IMR-90 (cell line): ENCODE results near the gene MBD2. TPM values are rescaled to one million over a fixed set of nuclear protein-coding genes. Genes with fewer than 3 reads are reported as not detected.

Experiments used
- ATAC-seq: fragments of 200-7000 bp; cut with Tn5 transposase; 2 replicates; pipeline ENCODE4 v1.9.1; 2020; ENCODE audit warnings: low read depth, mild to moderate bottlenecking, moderate library complexity
- BruUV-seq: library from RNA; stranded (reverse); fragments of 400-500 nt; replicated peaks from 2 replicates; lab custom pipeline; 2021; lab: Mats Ljungman, UMichigan
- CTCF ChIA-PET: fragments of 300-600 bp; formaldehyde crosslinking; extraction: SDS; loops from one replicate; lab custom pipeline; 2021; ENCODE audit warnings: antibody characterized with exemption; lab: Yijun Ruan, JAX
- POLR2A ChIA-PET: fragments of 300-600 bp; sonication (Branson Sonifier 250); formaldehyde crosslinking; loops from one replicate; lab custom pipeline; 2022; ENCODE audit warnings: antibody characterized with exemption; ENCODE audit not compliant: unreplicated experiment; lab: Charles Lee
- DNase-seq: peaks from one replicate; pipeline ENCODE4 v3.0.0; 2013
- H2AFZ ChIP-seq: replicated peaks from 2 replicates; pipeline ENCODE3; 2013; ENCODE audit warnings: low read length, mild to moderate bottlenecking; ENCODE audit not compliant: poor library complexity
- H2AK5ac ChIP-seq: 2 replicates; pipeline ENCODE4 v1.6.1; 2013; ENCODE audit warnings: low read depth, low read length, inconsistent platforms
- H2AK9ac ChIP-seq: replicated peaks from 2 replicates; pipeline ENCODE3; 2013; ENCODE audit warnings: mild to moderate bottlenecking, low read depth, low read length, moderate library complexity; ENCODE audit not compliant: poor library complexity
- H2BK120ac ChIP-seq: 2 replicates; pipeline ENCODE4 v1.6.1; 2013; ENCODE audit warnings: low read depth, low read length, inconsistent platforms
- H2BK15ac ChIP-seq: 3 replicates; pipeline ENCODE4 v1.6.1; 2013; ENCODE audit warnings: low read depth, low read length, inconsistent platforms
- H2BK20ac ChIP-seq: 2 replicates; pipeline ENCODE4 v1.6.1; 2013; ENCODE audit warnings: low read depth, mild to moderate bottlenecking, inconsistent platforms, low read length, moderate library complexity
- H2BK5ac ChIP-seq: 2 replicates; pipeline ENCODE4 v1.6.1; 2013; ENCODE audit warnings: mild to moderate bottlenecking, low read depth, low read length, inconsistent platforms; ENCODE audit not compliant: poor library complexity, severe bottlenecking
- H3K14ac ChIP-seq: replicated peaks from 2 replicates; pipeline ENCODE4 v1.6.1; 2013; ENCODE audit warnings: low read depth, low read length, inconsistent platforms
- H3K18ac ChIP-seq: 2 replicates; pipeline ENCODE4 v1.6.1; 2013; ENCODE audit warnings: low read depth, low read length, control low read depth
- H3K23ac ChIP-seq: 2 replicates; pipeline ENCODE4 v1.6.1; 2013; ENCODE audit warnings: low read depth, low read length, inconsistent platforms
- H3K27ac ChIP-seq: 2 replicates; pipeline ENCODE4 v1.5.1; 2013; ENCODE audit warnings: mild to moderate bottlenecking, control low read depth, low read length; ENCODE audit not compliant: insufficient read depth
- H3K27me3 ChIP-seq: 2 replicates; pipeline ENCODE4 v1.6.1; 2013; ENCODE audit warnings: low read length; ENCODE audit not compliant: control insufficient read depth, insufficient read depth
- H3K36me3 ChIP-seq: 2 replicates; pipeline ENCODE4 v1.6.1; 2013; ENCODE audit warnings: low read length, mixed read lengths; ENCODE audit not compliant: control insufficient read depth, insufficient read depth
- H3K4ac ChIP-seq: 2 replicates; pipeline ENCODE4 v1.6.1; 2013; ENCODE audit warnings: low read depth, low read length, inconsistent platforms
- H3K4me1 ChIP-seq: 2 replicates; pipeline ENCODE4 v1.6.1; 2013; ENCODE audit warnings: low read length, mixed read lengths; ENCODE audit not compliant: control insufficient read depth, insufficient read depth
- H3K4me2 ChIP-seq: 2 replicates; pipeline ENCODE4 v1.6.1; 2013; ENCODE audit warnings: low read depth, mild to moderate bottlenecking, control low read depth, low read length, moderate library complexity
- H3K4me3 ChIP-seq: 2 replicates; pipeline ENCODE4 v1.5.1; 2013; ENCODE audit warnings: low read depth, mild to moderate bottlenecking, control low read depth, low read length, moderate library complexity; ENCODE audit not compliant: insufficient read depth
- H3K56ac ChIP-seq: 2 replicates; pipeline ENCODE4 v1.6.1; 2013; ENCODE audit warnings: low read length, inconsistent platforms; ENCODE audit not compliant: insufficient read depth; ENCODE audit errors: extremely low read depth
- H3K79me1 ChIP-seq, 2 experiments: 2 replicates each; pipeline ENCODE4 v1.6.1; 2013; ENCODE audit warnings: low read length in 2 of 2, inconsistent platforms in 1 of 2, low read depth in 1 of 2
- H3K9ac ChIP-seq: 2 replicates; pipeline ENCODE4 v1.6.1; 2013; ENCODE audit warnings: low read depth, low read length, control low read depth
- H3K9me1 ChIP-seq: 2 replicates; pipeline ENCODE4 v1.6.1; 2013; ENCODE audit warnings: low read length, inconsistent platforms; ENCODE audit not compliant: insufficient read depth
- H3K9me3 ChIP-seq: 2 replicates; pipeline ENCODE4 v1.6.1; 2013; ENCODE audit warnings: low read length; ENCODE audit not compliant: control insufficient read depth, insufficient read depth
- H4K20me1 ChIP-seq: 2 replicates; pipeline ENCODE4 v1.6.1; 2013; ENCODE audit warnings: low read length, inconsistent platforms; ENCODE audit not compliant: insufficient read depth
- H4K5ac ChIP-seq: 2 replicates; pipeline ENCODE4 v1.6.1; 2013; ENCODE audit warnings: mild to moderate bottlenecking, low read depth, low read length, control low read depth
- H4K8ac ChIP-seq, 2 experiments: 2 replicates each; pipeline ENCODE4 v1.6.1; 2013; ENCODE audit warnings: low read depth in 2 of 2, low read length in 2 of 2, control low read depth in 1 of 2, inconsistent platforms in 1 of 2
- H4K91ac ChIP-seq: 2 replicates; pipeline ENCODE4 v1.6.1; 2013; ENCODE audit warnings: low read depth, low read length, inconsistent platforms; ENCODE audit not compliant: insufficient read depth
- CEBPB ChIP-seq: IDR thresholded peaks from 2 replicates; pipeline ENCODE4 v1.6.1; 2012; ENCODE audit warnings: low read depth, low read length, improper control_type of control experiment
- CHD1 ChIP-seq: IDR thresholded peaks from 2 replicates; pipeline ENCODE4 v1.6.1; 2012; ENCODE audit warnings: low read depth, low read length, improper control_type of control experiment
- ELK1 ChIP-seq: fragments of 150-350 bp; IDR thresholded peaks from 2 replicates; pipeline ENCODE4 v1.6.1; 2016; ENCODE audit warnings: low read depth, mild to moderate bottlenecking, low read length, moderate library complexity, borderline replicate concordance
- MXI1 ChIP-seq: IDR thresholded peaks from 2 replicates; pipeline ENCODE4 v1.6.1; 2012; ENCODE audit warnings: low read depth, mild to moderate bottlenecking, low read length, moderate library complexity, borderline replicate concordance
- NFE2L2 ChIP-seq: fragments of 150-350 bp; IDR thresholded peaks from 2 replicates; pipeline ENCODE4 v1.6.1; 2016; ENCODE audit warnings: low read depth, mild to moderate bottlenecking, low read length
- POLR2A ChIP-seq: IDR thresholded peaks from 2 replicates; pipeline ENCODE4 v1.6.1; 2012; ENCODE audit warnings: mild to moderate bottlenecking, low read depth, low read length
- RFX5 ChIP-seq: IDR thresholded peaks from 2 replicates; pipeline ENCODE4 v1.8.0; 2012; ENCODE audit warnings: low read depth, mild to moderate bottlenecking, low read length, moderate library complexity
- SMC3 ChIP-seq: fragments of 150-350 bp; IDR thresholded peaks from 2 replicates; pipeline ENCODE4 v1.6.1; 2016; ENCODE audit warnings: low read depth, mild to moderate bottlenecking, antibody characterized with exemption, low read length, moderate library complexity
- WGBS, 2 experiments: methylation state at CpG; one replicate each; pipeline versions ENCODE4 v1.1.5 to v1.1.7; 2013; ENCODE audit warnings: missing lambda C conversion rate in 2 of 2; ENCODE audit not compliant: insufficient read length in 1 of 2; ENCODE audit errors: extremely low coverage in 2 of 2; 5-methylcytosine and 5-hydroxymethylcytosine counted together
- dilution Hi-C: fragments of 300-500 bp; cut with HindIII; formaldehyde crosslinking; loops from one replicate; pipeline ENCODE4 v1.14.3; 2018; ENCODE audit warnings: low sequenced_read_pairs; ENCODE audit not compliant: unreplicated experiment
- in situ Hi-C: fragments of 300-500 bp; cut with MboI; formaldehyde crosslinking; loops from 3 replicates; pipeline ENCODE4 v1.14.3; 2019; ENCODE audit warnings: low sequenced_read_pairs, inconsistent platforms, mixed read lengths
- intact Hi-C: fragments of 100-400 bp; cut with micrococcal nuclease; formaldehyde crosslinking; loops from 2 replicates; pipeline ENCODE4 v1.10.0; 2022
- polyA plus RNA-seq, 3 experiments: library from polyadenylated mRNA; depleted of rRNA; stranded (reverse); fragments of >200 nt; gene quantifications; 2 replicates each; pipeline ENCODE4 v1.2.3, GENCODE V29; 2012; ENCODE audit warnings: low replicate concordance in 1 of 3
- total RNA-seq: library from RNA; depleted of rRNA; stranded (reverse); fragments of >200 nt; gene quantifications from 2 replicates; pipeline ENCODE4 v1.2.3, GENCODE V29; 2012

MBD2 gene
- total and polyA plus RNA-seq, 2 of the 4 experiments (the other 2 are of a cell fraction): 9.7 to 29.5 TPM

- Histone ChIP-seq H3K27me3 (no peaks in the 10 kb centered on the region), H3K9me3 (no peaks in the 10 kb centered on the region), H2BK120ac (no peak overlapping the region), H2AK9ac (no peak overlapping the region), H3K4me2 (no peak overlapping the region), H3K14ac (no peak overlapping the region), H3K23ac (no peak overlapping the region), H2BK20ac (no peak overlapping the region), H3K27ac (no peak overlapping the region), H3K9me1 (no peaks in the 10 kb centered on the region; the same call in 1 of the 2 replicates), H2BK5ac (no peak overlapping the region), H3K4me3 (no peak overlapping the region), H4K8ac (no peak overlapping the region), H3K4me1 (no peaks in the 10 kb centered on the region), H2BK15ac (no peak overlapping the region), H3K56ac (no peak overlapping the region), H4K91ac (no peak overlapping the region), H3K18ac (no peak overlapping the region), H3K9ac (no peak overlapping the region), H3K4ac (no peak overlapping the region), H2AK5ac (no peak overlapping the region), H4K5ac (no peak overlapping the region), H2AFZ (no peak overlapping the region), H3K36me3 (peaks cover 2% of the 10 kb centered on the region), H4K20me1 (peaks cover 7% of the 10 kb centered on the region), H3K79me1 (peaks cover 25 to 46% of the 10 kb centered on the region in 2 experiments)
- dilution Hi-C loops: no loop called here
- CTCF ChIA-PET: no interaction called here
- BruUV-seq: no TSS peak
- intact Hi-C loops: no loop called here
- ATAC-seq: no peak
- no peak for DNase-seq
- no CpG with 5 or more reads among the region's 3 CpGs for WGBS, 2 experiments
- TF ChIP-seq CEBPB (no peak), CHD1 (no peak), RFX5 (no peak), NFE2L2 (no peak), ELK1 (no peak), MXI1 (no peak), POLR2A (no peak), SMC3 (no peak)
- POLR2A ChIA-PET: no interaction called here
- in situ Hi-C loops: no loop called here
Measured at GRCh38 chr18:54192900-54193299, 31.6 kb downstream of the MBD2 start.
